HK-2 (cell line): ENCODE results near the gene SH2D4B.

Source experiments
- DNase-seq: peaks from one replicate; pipeline ENCODE4 v3.0.0-alpha.2; 2018; ENCODE audit not compliant: unreplicated experiment

Gene SH2D4B

GRCh38 chr10:80633383-80633860, 95.7 kb downstream of the SH2D4B start:
- DNase-seq: no peak

- no peak for DNase-seq
Measured at GRCh38 chr10:80633910-80634309, 96.2 kb downstream of the SH2D4B start.

GRCh38 chr10:80642661-80643060, 105.0 kb downstream of the SH2D4B start:
- DNase-seq: no peak

GRCh38 chr10:80646366-80646765, 108.7 kb downstream of the SH2D4B start:
- DNase-seq: no peak

- no peak for DNase-seq
Measured at GRCh38 chr10:80647173-80647833, 109.6 kb downstream of the SH2D4B start.

GRCh38 chr10:80648106-80648505, 110.4 kb downstream of the SH2D4B start:
- DNase-seq: no peak

GRCh38 chr10:80649183-80649582, 111.5 kb downstream of the SH2D4B start:
- DNase-seq: no peak

- no peak for DNase-seq
Measured at GRCh38 chr10:80655898-80656297, 118.2 kb downstream of the SH2D4B start.

GRCh38 chr10:80658068-80658467, 120.4 kb downstream of the SH2D4B start:
- DNase-seq: no peak

- no peak for DNase-seq
Measured at GRCh38 chr10:80659289-80659688, 121.6 kb downstream of the SH2D4B start.

GRCh38 chr10:80660266-80660665, 122.6 kb downstream of the SH2D4B start:
- no peak for DNase-seq

GRCh38 chr10:80660736-80661135, 123.0 kb downstream of the SH2D4B start:
- no peak for DNase-seq

- no peak for DNase-seq
Measured at GRCh38 chr10:80661526-80661925, 123.8 kb downstream of the SH2D4B start.

- DNase-seq: peak; percentile 92
Measured at GRCh38 chr10:80662429-80663261, 124.9 kb downstream of the SH2D4B start.

- peak; percentile 73 for DNase-seq
Measured at GRCh38 chr10:80664071-80664680, 126.5 kb downstream of the SH2D4B start.

GRCh38 chr10:80669485-80669884, 131.8 kb downstream of the SH2D4B start:
- DNase-seq: no peak

- no peak for DNase-seq
Measured at GRCh38 chr10:80670774-80671173, 133.1 kb downstream of the SH2D4B start.

GRCh38 chr10:80671847-80672246, 134.1 kb downstream of the SH2D4B start:
- DNase-seq: no peak

GRCh38 chr10:80672613-80673012, 134.9 kb downstream of the SH2D4B start:
- DNase-seq: no peak

- DNase-seq: no peak
Measured at GRCh38 chr10:80674809-80675208, 137.1 kb downstream of the SH2D4B start.

- DNase-seq: no peak
Measured at GRCh38 chr10:80681142-80681541, 143.4 kb downstream of the SH2D4B start.

GRCh38 chr10:80684259-80684658, 146.6 kb downstream of the SH2D4B start:
- no peak for DNase-seq

- no peak for DNase-seq
Measured at GRCh38 chr10:80685355-80685754, 147.7 kb downstream of the SH2D4B start.
